H1 (cell line): ENCODE results near the gene IKZF3. TPM values are rescaled to one million over a fixed set of nuclear protein-coding genes. Genes with fewer than 3 reads are reported as not detected.

ENCODE experiments used
- MAFK ChIP-seq: IDR thresholded peaks from 2 replicates; pipeline ENCODE4 v1.6.1; 2012; ENCODE audit warnings: low read depth, mild to moderate bottlenecking, improper control_type of control experiment, low read length
- RFX5 ChIP-seq: IDR thresholded peaks from 2 replicates; pipeline ENCODE4 v1.6.1; 2011; ENCODE audit warnings: low read depth, low read length, improper control_type of control experiment, borderline replicate concordance
- polyA plus RNA-seq, 7 experiments: library from polyadenylated mRNA; depleted of rRNA in 3 of 7; stranded (reverse) in 5 of 7; unstranded in 2 of 7; fragments of >200 nt in 5 of 7; fragments of 200-250 nt in 2 of 7; gene quantifications; 1 replicate in 5 of 7; 2 replicates in 1 of 7; 4 replicates in 1 of 7; pipeline versions ENCODE4 v1.2.1 to v1.2.3, GENCODE V29; 2011 to 2013; ENCODE audit warnings: missing spikeins in 2 of 7, mixed read lengths in 2 of 7
- total RNA-seq: library from RNA; stranded (reverse); fragmentation: NEBNext Ultra II Directional; extraction: Animal tissue kit (Norgen Biotek cat#: 25700); gene quantifications from 2 replicates; pipeline ENCODE4 v1.2.1, GENCODE V29; 2021

The IKZF3 gene
- total and polyA plus RNA-seq, 2 of the 8 experiments (the other 6 are each of a cell fraction or from before 2014, with no cell fraction given), result 0.23 to 0.56 TPM

DNA sequence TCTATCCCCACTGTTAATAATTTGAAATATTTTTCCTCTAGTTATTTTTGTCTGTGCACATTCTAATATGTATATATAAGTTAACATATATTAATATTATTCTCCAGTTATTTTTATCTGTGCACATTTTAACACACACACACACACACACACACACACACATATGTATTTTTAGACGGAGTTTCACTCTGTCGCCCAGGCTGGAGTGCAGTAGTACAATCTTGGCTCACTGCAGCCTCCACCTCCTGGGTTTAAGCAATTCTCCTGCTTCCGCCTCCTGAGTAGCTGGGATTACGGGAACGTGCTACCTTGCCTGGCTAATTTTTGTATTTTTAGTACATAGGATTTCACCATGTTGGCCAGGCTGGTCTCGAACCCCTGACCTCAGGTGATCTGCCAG, 146.5 kb downstream of the IKZF3 start (continued):
- TF ChIP-seq RFX5 (no peak), MAFK (no peak)
- TF ChIP-seq, all 59 proteins: peak for 0
